RWPE1 (cell line): ENCODE data around the gene ZFP30.

ENCODE experiments used
- CTCF ChIA-PET: fragments of 350-600 bp; sonication (Branson Sonifier 250); formaldehyde crosslinking; extraction: SDS; loops from one replicate; lab custom pipeline; 2021; lab: Yijun Ruan, JAX
- POLR2A ChIA-PET: fragments of 400-600 bp; formaldehyde crosslinking; extraction: SDS; loops from one replicate; lab custom pipeline; 2020; ENCODE audit warnings: antibody characterized with exemption; ENCODE audit not compliant: low non-redundant PET; lab: Yijun Ruan, JAX
- DNase-seq: peaks from one replicate; pipeline ENCODE4 v3.0.0; 2012; ENCODE audit warnings: low spot score
- H3K27ac ChIP-seq: fragments of 450-650 bp; 2 replicates; pipeline ENCODE4 v1.5.1; 2017
- TF ChIP-seq, protein P1 (sequence below): fragments of 450-650 bp; conservative IDR thresholded peaks from 2 replicates; pipeline ENCODE4 v1.5.1; 2017; ENCODE audit warnings: low read depth, mild to moderate bottlenecking

ZFP30 gene

DNA sequence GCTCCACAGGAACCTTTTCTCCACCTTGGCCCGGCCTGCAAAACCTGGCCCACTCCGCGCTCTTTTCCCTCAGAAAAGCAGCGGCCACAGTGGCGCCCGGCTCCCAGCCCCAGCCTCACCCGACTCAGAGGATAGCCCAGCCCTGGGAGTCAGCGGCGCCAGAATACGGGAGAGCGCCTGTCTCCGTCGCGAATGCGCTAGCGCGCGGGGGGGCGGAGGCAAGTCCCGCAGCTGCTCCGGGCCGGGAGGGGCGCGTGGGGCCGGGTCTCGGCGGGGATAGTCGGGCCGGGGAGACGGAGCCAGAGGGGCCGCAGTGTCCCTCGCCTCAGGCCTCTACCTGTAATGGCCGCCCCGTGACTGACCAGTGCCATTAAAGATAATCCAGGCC, at the start of gene ZFP30:
ZFP30 (minus strand) TSS at position 165 of the 388 bp plus-strand sequence. CDS start 7,643 bp downstream, outside the sequence.
- TF ChIP-seq, protein P1, sequence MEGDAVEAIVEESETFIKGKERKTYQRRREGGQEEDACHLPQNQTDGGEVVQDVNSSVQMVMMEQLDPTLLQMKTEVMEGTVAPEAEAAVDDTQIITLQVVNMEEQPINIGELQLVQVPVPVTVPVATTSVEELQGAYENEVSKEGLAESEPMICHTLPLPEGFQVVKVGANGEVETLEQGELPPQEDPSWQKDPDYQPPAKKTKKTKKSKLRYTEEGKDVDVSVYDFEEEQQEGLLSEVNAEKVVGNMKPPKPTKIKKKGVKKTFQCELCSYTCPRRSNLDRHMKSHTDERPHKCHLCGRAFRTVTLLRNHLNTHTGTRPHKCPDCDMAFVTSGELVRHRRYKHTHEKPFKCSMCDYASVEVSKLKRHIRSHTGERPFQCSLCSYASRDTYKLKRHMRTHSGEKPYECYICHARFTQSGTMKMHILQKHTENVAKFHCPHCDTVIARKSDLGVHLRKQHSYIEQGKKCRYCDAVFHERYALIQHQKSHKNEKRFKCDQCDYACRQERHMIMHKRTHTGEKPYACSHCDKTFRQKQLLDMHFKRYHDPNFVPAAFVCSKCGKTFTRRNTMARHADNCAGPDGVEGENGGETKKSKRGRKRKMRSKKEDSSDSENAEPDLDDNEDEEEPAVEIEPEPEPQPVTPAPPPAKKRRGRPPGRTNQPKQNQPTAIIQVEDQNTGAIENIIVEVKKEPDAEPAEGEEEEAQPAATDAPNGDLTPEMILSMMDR: no peak
- ChIA-PET CTCF (no interaction called here), POLR2A (interaction anchor here (0.5 kb wide), 1 partner anchor 210 kb away, joined by 3 read pairs; no protein-coding TSS in a partner anchor)
- H3K27ac ChIP-seq: peak within 1 kb of the TSS; percentile 95
- peak; percentile 80 for DNase-seq

- no peak for DNase-seq
- H3K27ac ChIP-seq: no peak overlapping the region
- POLR2A ChIA-PET: no interaction called here
- TF ChIP-seq, protein P1: no peak
- CTCF ChIA-PET: no interaction called here
Measured at GRCh38 chr19:37699057-37699456, 43.8 kb upstream of the ZFP30 start.

GRCh38 chr19:37698216-37698615, 43.0 kb upstream of the ZFP30 start:
- POLR2A ChIA-PET: no interaction called here
- no peak overlapping the region for H3K27ac ChIP-seq
- DNase-seq: no peak
- TF ChIP-seq, protein P1: no peak
- CTCF ChIA-PET: no interaction called here

DNA sequence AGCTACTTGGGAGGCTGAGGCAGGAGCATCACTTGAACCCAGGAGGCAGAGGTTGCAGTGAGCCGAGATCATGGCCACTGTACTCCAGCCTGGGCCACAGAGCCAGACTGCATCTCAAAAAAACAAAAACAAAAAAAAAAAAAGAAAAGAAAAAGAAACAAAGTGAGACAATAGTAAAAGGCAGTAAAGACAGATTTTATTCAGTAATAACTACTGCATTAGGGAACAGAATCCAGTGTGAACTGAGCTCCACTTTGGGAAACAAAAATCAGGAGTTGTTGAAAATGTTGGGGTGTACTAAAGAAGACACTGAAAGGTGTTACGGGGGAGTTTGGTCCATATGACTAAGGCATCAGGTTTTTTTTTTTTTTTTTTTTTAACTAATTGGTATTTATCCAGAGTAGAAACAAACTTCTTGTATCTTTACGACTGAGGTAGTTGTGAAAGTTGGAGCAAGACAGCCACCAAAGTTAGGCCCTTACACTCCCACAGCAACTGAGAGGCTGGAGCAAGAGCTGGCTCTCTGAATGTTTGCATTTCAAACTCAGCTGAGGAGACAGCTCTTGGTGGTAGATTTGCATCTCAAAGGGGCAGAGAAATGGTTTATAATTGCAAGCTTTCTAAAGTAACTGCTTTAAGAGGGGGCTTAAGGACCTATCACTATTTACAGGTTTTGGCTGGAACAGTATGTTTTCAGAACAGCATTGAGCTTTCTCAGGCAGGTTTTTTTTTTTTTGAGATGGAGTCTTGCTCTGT, 40.1 kb upstream of the ZFP30 start:
- ChIA-PET POLR2A (no interaction called here), CTCF (no interaction called here)
- no peak for DNase-seq
- H3K27ac ChIP-seq: no peak overlapping the region
- TF ChIP-seq, protein P1: no peak

DNA sequence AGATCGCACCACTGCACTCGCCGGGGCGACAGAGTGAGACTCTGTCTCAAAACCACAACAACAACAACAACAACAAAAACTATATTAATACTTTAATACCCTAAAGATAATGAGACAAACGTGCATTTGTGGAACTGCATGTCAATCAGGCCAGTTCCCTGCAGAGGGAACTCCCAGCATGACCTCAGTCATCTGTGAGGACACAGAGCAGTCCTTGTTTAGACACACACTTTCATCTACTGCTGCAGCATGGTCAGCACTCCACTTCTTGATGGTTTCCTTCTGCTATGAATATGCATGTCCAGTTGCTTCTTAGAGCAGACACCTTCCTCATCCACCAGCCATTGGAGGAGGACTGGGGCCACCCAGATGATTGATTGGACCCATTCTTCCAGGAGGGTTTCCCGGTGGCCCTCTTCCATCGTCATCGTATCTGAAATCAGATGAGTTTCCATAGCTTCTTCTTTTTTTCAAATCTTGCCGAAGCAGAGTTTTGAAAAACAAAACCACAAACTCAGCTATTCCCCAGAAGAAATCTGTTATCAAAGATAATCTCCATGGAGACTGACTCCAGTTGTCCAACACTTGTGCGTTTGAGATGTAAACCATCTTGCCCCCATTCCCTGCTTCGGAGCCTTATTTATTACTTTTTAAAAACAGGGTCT, 37.8 kb upstream of the ZFP30 start:
- TF ChIP-seq, protein P1: no peak
- no peak for DNase-seq
- POLR2A ChIA-PET: interaction anchor here (0.6 kb wide), 1 partner anchor 240 kb away, joined by 3 read pairs; no protein-coding TSS in a partner anchor
- H3K27ac ChIP-seq: no peak overlapping the region
- CTCF ChIA-PET: no interaction called here

GRCh38 chr19:37691881-37692504, 36.7 kb upstream of the ZFP30 start:
- peak; percentile 10 for DNase-seq
- CTCF ChIA-PET: no interaction called here
- TF ChIP-seq, protein P1: no peak
- no peak overlapping the region for H3K27ac ChIP-seq
- POLR2A ChIA-PET: no interaction called here
